ENCODE measurements around the gene TMEM94. TPM values are rescaled to one million over a fixed set of nuclear protein-coding genes. Genes with fewer than 3 reads are reported as not detected.

The TMEM94 gene
- total and polyA plus RNA-seq, 9 of the 15 experiments (the other 6 are each of a cell fraction or from before 2014, with no cell fraction given): 0.35 to 48.1 (median 14.4) TPM

GRCh38 chr17:75456417-75457046 lies at the start of gene TMEM94 (continued):
- no peak for TF ChIP-seq ZFP1 (CRISPR knock-in tag; IDR thresholded peaks at IDR 0.05)
- peak; percentile 26; the same call in 1 of the 2 replicates for TF ChIP-seq ZNF589 (CRISPR knock-in tag; IDR thresholded peaks at IDR 0.05; ENCODE audit: low read depth)
- peak; percentile 70 for TF ChIP-seq DMBX1 (CRISPR knock-in tag; IDR thresholded peaks at IDR 0.05; ENCODE audit: borderline replicate concordance)
- TF ChIP-seq RHOXF2B (CRISPR knock-in tag; conservative IDR thresholded peaks at IDR 0.05): no peak
- no peak for TF ChIP-seq TSC22D4 (tag; IDR thresholded peaks at IDR 0.05)
- no peak for TF ChIP-seq RUNX1 (IDR thresholded peaks at IDR 0.05; ENCODE audit: low read depth)
- TF ChIP-seq ZNF197 (CRISPR knock-in tag; IDR thresholded peaks at IDR 0.05; ENCODE audit: low read depth): 0 out of 2 replicates have a peak, but pooled peaks have one; percentile 64
- TF ChIP-seq IRF1 (CRISPR knock-in tag; IDR thresholded peaks at IDR 0.05; ENCODE audit: borderline replicate concordance): no peak
- TF ChIP-seq NR0B1 (IDR thresholded peaks at IDR 0.05; ENCODE audit: partially characterized antibody): no peak
- TF ChIP-seq HDAC2 (IDR thresholded peaks at IDR 0.05): peak; percentile 40
- TF ChIP-seq NFXL1 (CRISPR knock-in tag; IDR thresholded peaks at IDR 0.05): no peak
- TF ChIP-seq SMAD4 (CRISPR knock-in tag; conservative IDR thresholded peaks at IDR 0.05): peak; percentile 40; the same call in 1 of the 2 replicates
- TF ChIP-seq SAP30 (IDR thresholded peaks at IDR 0.05; ENCODE audit: borderline replicate concordance, insufficient read depth, low read depth, low read length, poor library complexity, severe bottlenecking): peak; percentile 68
- 0 out of 2 replicates have a peak, but pooled peaks have one; percentile 55 for TF ChIP-seq MTA1 (IDR thresholded peaks at IDR 0.05; ENCODE audit: borderline replicate concordance)
- peak; percentile 78 for TF ChIP-seq ATF7 (IDR thresholded peaks at IDR 0.05)
- TF ChIP-seq TAF1 (IDR thresholded peaks at IDR 0.05; ENCODE audit: control insufficient read depth, extremely low read depth, insufficient read depth, low read length, severe bottlenecking): peak; percentile 90
- TF ChIP-seq ELF1 (tag; IDR thresholded peaks at IDR 0.05): peak; percentile 100
- TF ChIP-seq NR2C1 (IDR thresholded peaks at IDR 0.05): peak; percentile 65; the same call in 1 of the 2 replicates
- TF ChIP-seq NR2C1 (tag; IDR thresholded peaks at IDR 0.05): peak; percentile 77
- no peak for TF ChIP-seq TCF7L2 (IDR thresholded peaks at IDR 0.05; ENCODE audit: low read depth, low read length)
- TF ChIP-seq SIN3A (IDR thresholded peaks at IDR 0.05; ENCODE audit: borderline replicate concordance in 2 of 2, control insufficient read depth in 1 of 2, low read depth in 2 of 2, low read length in 2 of 2): peak in 1 of 2 experiments; percentile 74; a peak in 2 of 4 replicates
- no peak for TF ChIP-seq ZNF444 (CRISPR knock-in tag; IDR thresholded peaks at IDR 0.05)
- TF ChIP-seq FOXK1 (CRISPR knock-in tag; IDR thresholded peaks at IDR 0.05; ENCODE audit: borderline replicate concordance): peak; percentile 56; the same call in 1 of the 2 replicates
- 0 out of 2 replicates have a peak, but pooled peaks have one; percentile 70 for TF ChIP-seq ZNF780A (CRISPR knock-in tag; IDR thresholded peaks at IDR 0.05)
- TF ChIP-seq ASH1L (IDR thresholded peaks at IDR 0.05; ENCODE audit: borderline replicate concordance, low read depth, partially characterized antibody): peak; percentile 100
- TF ChIP-seq RBFOX2 (IDR thresholded peaks at IDR 0.05; ENCODE audit: low read depth, low read length): peak; percentile 71
- peak; percentile 68 for TF ChIP-seq SIN3B (IDR thresholded peaks at IDR 0.05; ENCODE audit: low read depth)
- peak; percentile 99 for TF ChIP-seq ELF4 (CRISPR knock-in tag; IDR thresholded peaks at IDR 0.05)
- TF ChIP-seq ARID1B (IDR thresholded peaks at IDR 0.05): no peak
